Tibial nerve (tissue), 3 donors: ENCODE results near the gene SCLT1.

ENCODE experiments used
- CTCF ChIP-seq, 5 experiments: fragments of 200-600 bp in 3 of 5; fragments of 450-650 bp in 2 of 5; sonication (generic) in 3 of 5; IDR thresholded peaks; one replicate each; pipeline ENCODE4 v1.5.1; 2016 to 2019; ENCODE audit warnings: antibody characterized with exemption in 5 of 5, mild to moderate bottlenecking in 3 of 5, moderate library complexity in 2 of 5
- POLR2A ChIP-seq, 2 donors: fragments of 450-650 bp; IDR thresholded peaks; one replicate each; pipeline ENCODE4 v1.6.1; 2017; ENCODE audit warnings: antibody characterized with exemption in 2 of 2, mild to moderate bottlenecking in 2 of 2, moderate library complexity in 2 of 2

GRCh38 chr4:128942607-128943006 lies 150.7 kb downstream of the SCLT1 start:
- TF ChIP-seq CTCF (IDR thresholded peaks at IDR 0.05): no peak
- TF ChIP-seq POLR2A (IDR thresholded peaks at IDR 0.05): no peak
